Measurements from ENCODE around the gene ABRAXAS1. TPM values are rescaled to one million over a fixed set of nuclear protein-coding genes. Genes with fewer than 3 reads are reported as not detected.
A peak's percentile ranks its signal among the peaks of the same experiment; 100 is the strongest.

ABRAXAS1 gene
- 10 to 100 TPM in 1 of 2 donors, 1 to 10 TPM in 1; 5.9 to 17.1 TPM for total RNA-seq

GRCh38 chr4:83484500-83485461 lies at the start of gene ABRAXAS1:
Gene ABRAXAS1, minus strand, starts transcription at chr4:83485100. Its CDS starts 28 bp downstream, at chr4:83485072.
- Histone ChIP-seq H3K9me3 (no peaks in the 10 kb centered on the region), H3K27ac (peak within 1 kb of the TSS; percentile 70 to 84 (median 82)), H3K27me3 (no peaks in the 10 kb centered on the region), H3K36me3 (replicated peaks in 1 of 2; ENCODE audit: insufficient read depth in 1 of 2, low read depth in 2 of 2) (no peaks in the 10 kb centered on the region), H3K4me1 (peaks cover 9% of the 10 kb centered on the region), H3K4me3 (peak within 1 kb of the TSS; percentile 32 to 34)
- peak; percentile 92 to 97 (median 94) for DNase-seq
- TF ChIP-seq POLR2A (IDR thresholded peaks at IDR 0.05) (peak; percentile 60 to 80 (median 74)), CTCF (IDR thresholded peaks at IDR 0.05) (peak in 3 of 7 experiments; percentile 7 to 17 (median 14))
- peak; percentile 99 for ATAC-seq
- 0 to 1% methylated on average over 48 to 86 of the region's 93 CpGs for WGBS, 2 donors
- intact Hi-C loops (cut with DNase I) = no loop called here

GRCh38 chr4:83527671-83528070 lies 42.8 kb upstream of the ABRAXAS1 start:
- Histone ChIP-seq H3K4me1 (no peaks in the 10 kb centered on the region), H3K4me3 (no peak overlapping the region), H3K27me3 (no peaks in the 10 kb centered on the region), H3K9me3 (no peaks in the 10 kb centered on the region), H3K27ac (no peak overlapping the region), H3K36me3 (replicated peaks in 1 of 2; ENCODE audit: insufficient read depth in 1 of 2, low read depth in 2 of 2) (no peaks in the 10 kb centered on the region)
- TF ChIP-seq CTCF (IDR thresholded peaks at IDR 0.05) (no peak), POLR2A (IDR thresholded peaks at IDR 0.05) (no peak)
- ATAC-seq = no peak
- DNase-seq = no peak
- WGBS, 2 donors = 52 to 69% methylated on average over 2 of the region's 2 CpGs
- intact Hi-C loops (cut with DNase I) = no loop called here

- no peak for DNase-seq
- Histone ChIP-seq H3K9me3 (no peaks in the 10 kb centered on the region), H3K27me3 (no peaks in the 10 kb centered on the region), H3K4me3 (no peak overlapping the region), H3K27ac (no peak overlapping the region), H3K4me1 (no peaks in the 10 kb centered on the region), H3K36me3 (replicated peaks in 1 of 2; ENCODE audit: insufficient read depth in 1 of 2, low read depth in 2 of 2) (no peaks in the 10 kb centered on the region)
- intact Hi-C loops (cut with DNase I) = no loop called here
- WGBS, 2 donors = 45 to 57% methylated on average over 3 of the region's 3 CpGs
- ATAC-seq = no peak
- TF ChIP-seq CTCF (IDR thresholded peaks at IDR 0.05) = no peak
- TF ChIP-seq POLR2A (IDR thresholded peaks at IDR 0.05) = no peak
Measured at GRCh38 chr4:83522239-83522638, 37.3 kb upstream of the ABRAXAS1 start.

GRCh38 chr4:83516042-83516772 lies 31.3 kb upstream of the ABRAXAS1 start:
- H3K27me3 ChIP-seq = no peaks in the 10 kb centered on the region
- DNase-seq (no peak), ATAC-seq (no peak)
- no peaks in the 10 kb centered on the region for H3K4me1 ChIP-seq
- no peak for TF ChIP-seq POLR2A (IDR thresholded peaks at IDR 0.05)
- no peak for TF ChIP-seq CTCF (IDR thresholded peaks at IDR 0.05)
- no peaks in the 10 kb centered on the region for H3K9me3 ChIP-seq
- WGBS, 2 donors = 47 to 79% methylated on average over 3 of the region's 3 CpGs
- H3K4me3 ChIP-seq = no peak overlapping the region
- H3K27ac ChIP-seq = no peak overlapping the region
- intact Hi-C loops (cut with DNase I) = no loop called here
- no peaks in the 10 kb centered on the region for H3K36me3 ChIP-seq (replicated peaks in 1 of 2; ENCODE audit: insufficient read depth in 1 of 2, low read depth in 2 of 2)

Measured in body of pancreas (tissue), 4 donors.